22Rv1 (cell line): ENCODE results near the gene MMAB.

Source experiments
- ZFX ChIP-seq: fragments of 450-650 bp; IDR thresholded peaks from 2 replicates; pipeline ENCODE4 v1.6.1; 2017; ENCODE audit warnings: antibody characterized with exemption, borderline replicate concordance
- TF ChIP-seq, protein P1 (sequence below): fragments of 450-650 bp; IDR thresholded peaks from 2 replicates; pipeline ENCODE4 v1.5.1; 2017; ENCODE audit warnings: mild to moderate bottlenecking

DNA sequence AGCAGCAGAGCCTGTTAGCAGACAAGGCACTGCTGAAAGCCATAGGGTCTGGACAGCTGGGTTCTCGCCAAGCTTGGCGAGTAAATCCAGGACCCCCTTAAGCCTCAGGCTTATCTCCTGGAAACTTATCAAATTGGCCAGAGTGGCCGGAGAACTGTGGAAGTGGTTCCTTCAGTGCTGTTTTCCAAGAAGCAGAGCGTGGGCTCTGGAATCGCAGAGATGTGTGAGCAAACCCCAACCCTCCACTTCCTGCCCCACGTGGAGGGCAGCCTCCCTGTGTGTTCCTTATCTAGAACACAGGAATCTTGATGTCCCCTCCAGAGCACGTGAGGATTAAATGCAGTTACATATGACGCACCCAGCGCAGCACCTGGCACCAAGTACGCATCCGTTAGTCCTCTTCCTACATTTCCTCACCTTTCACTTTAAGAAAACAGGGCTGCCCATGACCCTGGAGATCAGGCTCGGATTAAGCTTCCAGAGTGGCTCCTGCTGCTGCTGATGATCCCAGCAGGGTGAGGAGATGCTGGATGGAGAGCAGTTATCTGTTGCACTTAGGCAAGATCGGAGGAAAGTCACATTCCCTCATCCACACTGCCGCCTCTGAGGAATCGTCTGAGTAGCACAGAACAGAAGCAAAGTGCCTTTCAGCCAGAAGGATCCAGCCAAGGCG is 35.0 kb downstream of the MMAB start:
- TF ChIP-seq, protein P1, sequence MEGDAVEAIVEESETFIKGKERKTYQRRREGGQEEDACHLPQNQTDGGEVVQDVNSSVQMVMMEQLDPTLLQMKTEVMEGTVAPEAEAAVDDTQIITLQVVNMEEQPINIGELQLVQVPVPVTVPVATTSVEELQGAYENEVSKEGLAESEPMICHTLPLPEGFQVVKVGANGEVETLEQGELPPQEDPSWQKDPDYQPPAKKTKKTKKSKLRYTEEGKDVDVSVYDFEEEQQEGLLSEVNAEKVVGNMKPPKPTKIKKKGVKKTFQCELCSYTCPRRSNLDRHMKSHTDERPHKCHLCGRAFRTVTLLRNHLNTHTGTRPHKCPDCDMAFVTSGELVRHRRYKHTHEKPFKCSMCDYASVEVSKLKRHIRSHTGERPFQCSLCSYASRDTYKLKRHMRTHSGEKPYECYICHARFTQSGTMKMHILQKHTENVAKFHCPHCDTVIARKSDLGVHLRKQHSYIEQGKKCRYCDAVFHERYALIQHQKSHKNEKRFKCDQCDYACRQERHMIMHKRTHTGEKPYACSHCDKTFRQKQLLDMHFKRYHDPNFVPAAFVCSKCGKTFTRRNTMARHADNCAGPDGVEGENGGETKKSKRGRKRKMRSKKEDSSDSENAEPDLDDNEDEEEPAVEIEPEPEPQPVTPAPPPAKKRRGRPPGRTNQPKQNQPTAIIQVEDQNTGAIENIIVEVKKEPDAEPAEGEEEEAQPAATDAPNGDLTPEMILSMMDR = no peak
- TF ChIP-seq ZFX = no peak
